NCI-H2171 treated with DMSO at 0.1 percent for 48 hours (cell line): ENCODE measurements around the gene TLE4.
"Not testable (repeated sequence)": the region's sequence is repeated elsewhere in the genome, so short reads cannot be mapped to it uniquely, and the experiment has no call there.

Experiments used
- DNase-seq: peaks from one replicate; lab custom pipeline; 2025; lab: John Stamatoyannopoulos, UW

The TLE4 gene

GRCh38 chr9:79604149-79604548, 32.4 kb downstream of the TLE4 start:
- DNase-seq = no peak

- no peak for DNase-seq
These were observed 33.3 kb downstream of the TLE4 start for GRCh38 chr9:79604921-79605562.

- not testable (repeated sequence) for DNase-seq
These were observed 34.8 kb downstream of the TLE4 start for GRCh38 chr9:79606529-79606928.

GRCh38 chr9:79609468-79610018, 37.8 kb downstream of the TLE4 start:
- DNase-seq = no peak

GRCh38 chr9:79610019-79610631, 38.4 kb downstream of the TLE4 start:
- no peak for DNase-seq

- no peak for DNase-seq
These were observed 39.2 kb downstream of the TLE4 start for GRCh38 chr9:79610791-79611614.

GRCh38 chr9:79613145-79613544, 41.4 kb downstream of the TLE4 start:
- DNase-seq = no peak

- DNase-seq = no peak
These were observed 43.3 kb downstream of the TLE4 start for GRCh38 chr9:79615038-79615437.

- DNase-seq = no peak
These were observed 44.2 kb downstream of the TLE4 start for GRCh38 chr9:79616013-79616412.

- no peak for DNase-seq
These were observed 45.2 kb downstream of the TLE4 start for GRCh38 chr9:79616971-79617370.

- DNase-seq = no peak
These were observed 45.6 kb downstream of the TLE4 start for GRCh38 chr9:79617395-79617794.

GRCh38 chr9:79619930-79620329, 48.2 kb downstream of the TLE4 start:
- no peak for DNase-seq

GRCh38 chr9:79621916-79622575, 50.3 kb downstream of the TLE4 start:
- DNase-seq = no peak

- peak; percentile 15 for DNase-seq
These were observed 52.3 kb downstream of the TLE4 start for GRCh38 chr9:79623799-79624721.

GRCh38 chr9:79629721-79630120, 58.0 kb downstream of the TLE4 start:
- DNase-seq = no peak

GRCh38 chr9:79630521-79631403, 59.0 kb downstream of the TLE4 start:
- DNase-seq = no peak

- DNase-seq = no peak
These were observed 60.3 kb downstream of the TLE4 start for GRCh38 chr9:79632060-79632459.

GRCh38 chr9:79632705-79633104, 60.9 kb downstream of the TLE4 start:
- no peak for DNase-seq

- no peak for DNase-seq
These were observed 61.8 kb downstream of the TLE4 start for GRCh38 chr9:79633558-79633957.
